Panc1 (cell line): ENCODE data around the gene C16orf78. TPM values are rescaled to one million over a fixed set of nuclear protein-coding genes. Genes with fewer than 3 reads are reported as not detected.

Source experiments
- ATAC-seq: fragments of 200-7000 bp; cut with Tn5 transposase; 2 replicates; pipeline ENCODE4 v1.9.1; 2020; ENCODE audit warnings: mild to moderate bottlenecking, moderate library complexity
- BruUV-seq: library from RNA; stranded (reverse); fragments of 400-500 nt; replicated peaks from 2 replicates; lab custom pipeline; 2021; lab: Mats Ljungman, UMichigan
- CTCF ChIA-PET: fragments of 300-600 bp; sonication (Branson Sonifier 250); formaldehyde crosslinking; loops from one replicate; lab custom pipeline; 2022; ENCODE audit warnings: antibody characterized with exemption; lab: Charles Lee
- POLR2A ChIA-PET: fragments of 300-600 bp; sonication (Branson Sonifier 250); formaldehyde crosslinking; loops from one replicate; lab custom pipeline; 2022; ENCODE audit warnings: antibody characterized with exemption; lab: Charles Lee
- DNase-seq: peaks from one replicate; pipeline ENCODE4 v3.0.0-alpha.2; 2010; ENCODE audit warnings: low read depth, low spot score
- H3K27ac ChIP-seq: 2 replicates; pipeline ENCODE4 v1.5.1; 2011; ENCODE audit warnings: mild to moderate bottlenecking, low read length, inconsistent platforms
- H3K27me3 ChIP-seq: fragments of 200-500 bp; sonication (Bioruptor generic); 2 replicates; pipeline ENCODE4 v1.6.0; 2014; ENCODE audit warnings: low read length, inconsistent platforms; ENCODE audit not compliant: control insufficient read depth, insufficient read depth
- H3K36me3 ChIP-seq: fragments of 200-500 bp; sonication (Bioruptor generic); 2 replicates; pipeline ENCODE4 v1.5.1; 2014; ENCODE audit warnings: inconsistent platforms, mild to moderate bottlenecking, low read length, moderate library complexity; ENCODE audit not compliant: control insufficient read depth, insufficient read depth
- H3K4me1 ChIP-seq: 2 replicates; pipeline ENCODE4 v1.5.1; 2011; ENCODE audit warnings: inconsistent platforms, mild to moderate bottlenecking, low read length, moderate library complexity; ENCODE audit not compliant: control insufficient read depth, insufficient read depth
- H3K4me3 ChIP-seq, 2 experiments: 2 replicates each; pipeline ENCODE4 v1.5.1; 2011 to 2012; ENCODE audit warnings: low read depth in 2 of 2, low read length in 2 of 2, mild to moderate bottlenecking in 2 of 2, inconsistent platforms in 1 of 2, moderate library complexity in 1 of 2
- H3K9me3 ChIP-seq: fragments of 200-500 bp; sonication (Bioruptor generic); 2 replicates; pipeline ENCODE4 v1.5.1; 2014; ENCODE audit warnings: low read depth, mild to moderate bottlenecking, inconsistent platforms, low read length, moderate library complexity; ENCODE audit not compliant: control insufficient read depth, insufficient read depth
- POLR2AphosphoS5 ChIP-seq: IDR thresholded peaks from 2 replicates; pipeline ENCODE4 v1.6.1; 2012; ENCODE audit warnings: mild to moderate bottlenecking, low read depth, low read length, moderate library complexity
- SIN3A ChIP-seq: IDR thresholded peaks from 2 replicates; pipeline ENCODE4 v1.6.1; 2012; ENCODE audit warnings: low read depth, mild to moderate bottlenecking, low read length, moderate library complexity, borderline replicate concordance; ENCODE audit not compliant: insufficient read depth
- TCF7L2 ChIP-seq: IDR thresholded peaks from 2 replicates; pipeline ENCODE4 v1.6.1; 2011; ENCODE audit warnings: mild to moderate bottlenecking, low read depth, low read length, inconsistent platforms
- in situ Hi-C: cut with HindIII; loops from 2 replicates; pipeline ENCODE4 v1.10.0; 2016; ENCODE audit warnings: low sequenced_read_pairs, low pct_unique_long_range_greater_than_20kb
- intact Hi-C: fragments of 100-400 bp; cut with micrococcal nuclease; formaldehyde crosslinking; loops from one replicate; pipeline ENCODE4 v1.10.0; 2022; ENCODE audit not compliant: unreplicated experiment
- total RNA-seq: library from RNA; stranded (reverse); gene quantifications from one replicate; pipeline ENCODE4 v1.2.1, GENCODE V29; 2021; ENCODE audit not compliant: unreplicated experiment
- TF ChIP-seq, protein P1 (sequence below), 2 experiments: IDR thresholded peaks; 2 replicates each; pipeline ENCODE4 v1.6.1; 2011 to 2012; ENCODE audit warnings: low read depth in 2 of 2, control low read depth in 1 of 2, low read length in 1 of 2, mild to moderate bottlenecking in 1 of 2, moderate library complexity in 1 of 2; ENCODE audit not compliant: insufficient read depth in 1 of 2
- TF ChIP-seq, protein P2 (sequence below): fragments of 450-650 bp; IDR thresholded peaks from 2 replicates; pipeline ENCODE4 v1.5.1; 2017; ENCODE audit warnings: mild to moderate bottlenecking

Gene C16orf78
- total RNA-seq, 1 experiment from 2014 or later: not detected

DNA sequence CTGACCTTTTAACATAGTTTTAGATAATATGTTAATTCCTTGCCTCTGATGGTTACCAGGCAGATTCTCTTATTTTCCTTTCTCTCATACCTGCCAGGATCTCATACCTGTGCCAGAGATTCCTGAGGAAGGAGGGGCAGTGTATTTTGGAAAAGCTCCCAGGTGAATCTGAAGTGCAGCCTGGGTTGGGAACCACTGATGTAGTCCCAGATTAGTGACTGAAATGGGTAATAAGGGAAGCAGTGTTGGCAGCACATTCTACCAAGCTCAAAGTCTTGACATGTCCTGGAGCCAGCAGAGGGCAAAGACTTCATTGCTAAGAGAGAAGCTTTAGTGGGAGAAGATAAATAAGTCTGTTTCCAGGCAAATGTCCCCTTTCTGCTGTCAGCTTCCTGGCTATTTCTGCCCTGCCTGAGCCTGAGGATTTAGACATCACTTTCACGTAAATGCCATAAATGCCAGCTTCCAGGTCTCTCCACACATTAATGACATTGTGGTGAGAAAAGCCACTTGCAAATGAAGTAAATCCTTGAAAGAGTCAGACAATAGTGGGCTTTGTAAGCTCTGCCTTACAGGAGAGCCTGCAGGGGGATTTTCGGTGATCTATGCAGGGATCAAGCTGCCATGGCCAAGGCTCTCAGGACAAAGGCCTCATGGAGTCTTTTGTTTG lies 40.9 kb upstream of the C16orf78 start:
- Histone ChIP-seq H3K27ac (no peak overlapping the region), H3K4me3 (no peak overlapping the region), H3K27me3 (no peaks in the 10 kb centered on the region), H3K36me3 (no peaks in the 10 kb centered on the region), H3K9me3 (no peaks in the 10 kb centered on the region), H3K4me1 (no peaks in the 10 kb centered on the region)
- no TSS peak for BruUV-seq
- POLR2A ChIA-PET: no interaction called here
- in situ Hi-C loops: no loop called here
- intact Hi-C loops: no loop called here
- TF ChIP-seq SIN3A: no peak
- TF ChIP-seq, protein P1, sequence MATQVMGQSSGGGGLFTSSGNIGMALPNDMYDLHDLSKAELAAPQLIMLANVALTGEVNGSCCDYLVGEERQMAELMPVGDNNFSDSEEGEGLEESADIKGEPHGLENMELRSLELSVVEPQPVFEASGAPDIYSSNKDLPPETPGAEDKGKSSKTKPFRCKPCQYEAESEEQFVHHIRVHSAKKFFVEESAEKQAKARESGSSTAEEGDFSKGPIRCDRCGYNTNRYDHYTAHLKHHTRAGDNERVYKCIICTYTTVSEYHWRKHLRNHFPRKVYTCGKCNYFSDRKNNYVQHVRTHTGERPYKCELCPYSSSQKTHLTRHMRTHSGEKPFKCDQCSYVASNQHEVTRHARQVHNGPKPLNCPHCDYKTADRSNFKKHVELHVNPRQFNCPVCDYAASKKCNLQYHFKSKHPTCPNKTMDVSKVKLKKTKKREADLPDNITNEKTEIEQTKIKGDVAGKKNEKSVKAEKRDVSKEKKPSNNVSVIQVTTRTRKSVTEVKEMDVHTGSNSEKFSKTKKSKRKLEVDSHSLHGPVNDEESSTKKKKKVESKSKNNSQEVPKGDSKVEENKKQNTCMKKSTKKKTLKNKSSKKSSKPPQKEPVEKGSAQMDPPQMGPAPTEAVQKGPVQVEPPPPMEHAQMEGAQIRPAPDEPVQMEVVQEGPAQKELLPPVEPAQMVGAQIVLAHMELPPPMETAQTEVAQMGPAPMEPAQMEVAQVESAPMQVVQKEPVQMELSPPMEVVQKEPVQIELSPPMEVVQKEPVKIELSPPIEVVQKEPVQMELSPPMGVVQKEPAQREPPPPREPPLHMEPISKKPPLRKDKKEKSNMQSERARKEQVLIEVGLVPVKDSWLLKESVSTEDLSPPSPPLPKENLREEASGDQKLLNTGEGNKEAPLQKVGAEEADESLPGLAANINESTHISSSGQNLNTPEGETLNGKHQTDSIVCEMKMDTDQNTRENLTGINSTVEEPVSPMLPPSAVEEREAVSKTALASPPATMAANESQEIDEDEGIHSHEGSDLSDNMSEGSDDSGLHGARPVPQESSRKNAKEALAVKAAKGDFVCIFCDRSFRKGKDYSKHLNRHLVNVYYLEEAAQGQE (IDR thresholded peaks at IDR 0.05; ENCODE audit: insufficient read depth in 1 of 2, low read depth in 2 of 2, low read length in 1 of 2): no peak
- no peak for TF ChIP-seq TCF7L2
- TF ChIP-seq POLR2AphosphoS5: no peak
- TF ChIP-seq, protein P2, sequence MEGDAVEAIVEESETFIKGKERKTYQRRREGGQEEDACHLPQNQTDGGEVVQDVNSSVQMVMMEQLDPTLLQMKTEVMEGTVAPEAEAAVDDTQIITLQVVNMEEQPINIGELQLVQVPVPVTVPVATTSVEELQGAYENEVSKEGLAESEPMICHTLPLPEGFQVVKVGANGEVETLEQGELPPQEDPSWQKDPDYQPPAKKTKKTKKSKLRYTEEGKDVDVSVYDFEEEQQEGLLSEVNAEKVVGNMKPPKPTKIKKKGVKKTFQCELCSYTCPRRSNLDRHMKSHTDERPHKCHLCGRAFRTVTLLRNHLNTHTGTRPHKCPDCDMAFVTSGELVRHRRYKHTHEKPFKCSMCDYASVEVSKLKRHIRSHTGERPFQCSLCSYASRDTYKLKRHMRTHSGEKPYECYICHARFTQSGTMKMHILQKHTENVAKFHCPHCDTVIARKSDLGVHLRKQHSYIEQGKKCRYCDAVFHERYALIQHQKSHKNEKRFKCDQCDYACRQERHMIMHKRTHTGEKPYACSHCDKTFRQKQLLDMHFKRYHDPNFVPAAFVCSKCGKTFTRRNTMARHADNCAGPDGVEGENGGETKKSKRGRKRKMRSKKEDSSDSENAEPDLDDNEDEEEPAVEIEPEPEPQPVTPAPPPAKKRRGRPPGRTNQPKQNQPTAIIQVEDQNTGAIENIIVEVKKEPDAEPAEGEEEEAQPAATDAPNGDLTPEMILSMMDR: no peak
- CTCF ChIA-PET: no interaction called here
- ATAC-seq (no peak), DNase-seq (no peak)

DNA sequence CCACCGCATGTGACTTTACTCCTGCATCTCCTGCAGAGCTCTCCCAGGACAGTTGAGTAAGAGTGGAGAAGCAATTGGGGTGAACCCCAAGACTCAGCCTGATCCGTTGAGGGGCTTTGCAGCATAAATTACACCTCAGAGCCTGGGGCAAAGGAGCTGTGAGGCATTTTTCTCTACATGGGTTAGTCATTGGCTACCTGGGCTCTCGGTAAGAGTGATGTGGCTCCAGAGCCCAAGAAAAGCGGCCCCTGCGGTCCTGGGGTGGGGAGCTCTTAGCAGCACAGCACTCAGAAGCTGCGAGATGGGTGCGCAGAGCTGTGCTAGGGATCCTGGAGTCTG lies 40.4 kb upstream of the C16orf78 start:
- no peaks in the 10 kb centered on the region; the same call in 1 of the 2 replicates for H3K27me3 ChIP-seq
- no peak overlapping the region for H3K4me3 ChIP-seq
- POLR2A ChIA-PET: no interaction called here
- TF ChIP-seq TCF7L2: no peak
- TF ChIP-seq, protein P1 (IDR thresholded peaks at IDR 0.05; ENCODE audit: insufficient read depth in 1 of 2, low read depth in 2 of 2, low read length in 1 of 2): no peak
- TF ChIP-seq SIN3A: no peak
- in situ Hi-C loops (no loop called here), intact Hi-C loops (no loop called here)
- DNase-seq (no peak), ATAC-seq (no peak)
- BruUV-seq: no TSS peak
- CTCF ChIA-PET: no interaction called here
- H3K9me3 ChIP-seq: no peaks in the 10 kb centered on the region
- no peaks in the 10 kb centered on the region for H3K36me3 ChIP-seq
- H3K27ac ChIP-seq: no peak overlapping the region
- H3K4me1 ChIP-seq: no peaks in the 10 kb centered on the region
